NCI-H1436 treated with DMSO at 0.1 percent for 48 hours (cell line): ENCODE data around the gene GPR61.

Experiments
- DNase-seq: peaks from one replicate; lab custom pipeline; 2025; lab: John Stamatoyannopoulos, UW

Gene GPR61

DNA sequence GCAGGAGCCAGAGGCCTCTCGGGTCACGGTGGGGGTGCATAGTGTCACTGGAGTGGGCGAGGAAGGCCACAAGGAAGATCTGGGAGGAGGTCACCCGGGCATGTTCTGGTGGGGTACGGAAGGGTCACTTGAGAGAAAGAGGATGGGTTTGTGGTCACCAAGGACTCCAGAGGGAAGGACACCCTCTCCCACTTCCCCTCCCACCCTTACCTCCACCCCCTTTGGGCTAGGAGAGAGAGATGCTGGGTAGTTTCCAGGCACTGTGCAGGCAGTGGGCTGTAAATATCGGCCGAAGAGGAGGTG is 30.8 kb upstream of the GPR61 start:
- DNase-seq: no peak

DNA sequence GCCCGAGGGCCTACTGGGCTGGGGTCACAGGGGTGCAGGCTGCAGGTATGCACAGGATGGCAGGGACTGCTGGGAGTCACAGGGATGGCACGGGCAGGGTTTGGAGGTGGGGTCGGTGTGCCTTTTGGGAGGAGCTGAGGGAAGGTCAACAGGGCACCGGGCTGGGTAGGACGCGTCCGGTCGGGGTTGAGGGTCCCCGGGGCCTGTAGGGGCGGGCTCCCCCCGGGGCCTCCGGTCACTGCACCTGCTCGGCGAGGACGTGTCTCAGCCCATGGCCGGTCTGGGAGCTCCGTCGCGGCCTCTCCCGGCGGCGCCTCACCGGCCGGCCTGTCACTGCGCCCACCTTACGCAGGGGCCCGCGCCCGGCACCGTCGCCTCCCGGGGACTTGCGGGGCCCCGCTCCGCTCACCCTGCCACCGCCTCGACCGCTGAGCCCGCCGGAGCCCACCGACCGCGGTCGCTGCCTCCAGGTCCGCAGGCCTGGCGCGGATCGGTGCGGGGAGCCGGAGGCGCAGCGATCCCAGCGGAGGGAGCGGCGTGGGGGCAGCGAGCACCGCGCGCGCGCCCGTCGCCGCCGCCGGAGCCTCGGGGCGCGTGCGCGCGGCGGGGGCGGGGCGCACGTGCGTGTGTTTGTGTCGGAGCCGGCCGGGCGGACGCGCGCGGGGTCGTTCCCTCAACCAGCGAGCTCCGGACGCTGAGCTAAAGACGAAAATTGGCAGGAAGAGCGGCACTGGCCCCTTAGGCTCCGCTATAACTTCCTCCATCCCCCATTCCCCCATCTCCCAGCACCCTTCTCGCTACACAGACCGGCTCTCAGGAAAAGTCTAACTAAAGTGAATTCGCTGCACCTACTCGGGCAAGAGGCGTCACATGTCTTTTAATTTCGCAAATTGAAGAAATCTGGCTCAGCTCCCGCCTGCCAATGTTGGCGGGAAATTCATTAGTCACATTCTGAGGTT is 30.2 kb upstream of the GPR61 start, which contains the start of gene AMIGO1:
Gene AMIGO1, minus strand, starts transcription at position 552 of the 959 bp plus-strand sequence. CDS start 815 bp downstream, outside the sequence.
- no peak for DNase-seq

DNA sequence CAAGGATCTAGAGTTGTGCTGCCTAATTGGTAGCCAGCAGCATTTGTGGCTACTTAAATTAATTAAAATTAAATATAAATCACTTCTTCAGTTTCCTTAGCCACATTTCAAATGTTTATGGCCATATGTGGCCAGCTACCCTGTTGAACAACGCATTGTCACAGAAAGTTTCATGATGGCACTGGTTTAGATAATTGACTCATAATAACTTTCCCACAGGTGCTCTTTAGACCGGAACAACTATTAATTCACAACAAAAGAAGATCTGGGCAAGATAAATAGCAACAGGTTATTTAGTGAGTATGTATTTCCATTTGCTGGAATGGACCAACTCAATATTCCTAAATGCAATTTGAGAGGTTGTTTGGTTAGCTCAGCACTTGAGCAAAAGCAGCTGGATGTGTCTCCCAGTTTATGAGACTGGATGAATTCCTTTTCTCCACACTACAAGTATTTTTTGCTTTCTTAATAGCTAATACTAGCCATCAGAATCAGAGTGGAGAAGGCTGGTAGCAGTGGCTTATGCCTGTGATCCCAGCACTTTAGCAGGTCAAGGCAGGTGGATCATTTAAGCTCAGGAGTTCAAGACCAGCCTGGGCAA is 26.5 kb upstream of the GPR61 start:
- no peak for DNase-seq

DNA sequence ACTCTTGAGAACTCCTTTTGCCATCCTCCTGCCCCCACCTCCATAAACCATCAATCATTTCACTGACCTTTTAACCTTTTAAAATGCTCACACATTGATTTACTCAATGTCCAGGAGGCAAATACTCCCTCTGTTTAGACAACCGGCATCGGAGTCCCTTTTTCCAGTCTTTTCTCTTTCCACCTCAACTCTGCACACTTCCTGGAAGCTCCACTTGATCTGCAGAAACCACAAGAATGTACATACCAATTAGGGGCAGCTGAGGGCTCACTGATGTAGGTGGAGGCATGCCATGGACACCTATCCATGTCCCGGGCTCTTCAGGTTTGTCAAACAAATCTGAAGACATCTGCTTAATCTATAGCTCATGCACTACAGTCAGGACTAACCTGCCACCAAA is 24.8 kb upstream of the GPR61 start:
- DNase-seq: no peak

DNA sequence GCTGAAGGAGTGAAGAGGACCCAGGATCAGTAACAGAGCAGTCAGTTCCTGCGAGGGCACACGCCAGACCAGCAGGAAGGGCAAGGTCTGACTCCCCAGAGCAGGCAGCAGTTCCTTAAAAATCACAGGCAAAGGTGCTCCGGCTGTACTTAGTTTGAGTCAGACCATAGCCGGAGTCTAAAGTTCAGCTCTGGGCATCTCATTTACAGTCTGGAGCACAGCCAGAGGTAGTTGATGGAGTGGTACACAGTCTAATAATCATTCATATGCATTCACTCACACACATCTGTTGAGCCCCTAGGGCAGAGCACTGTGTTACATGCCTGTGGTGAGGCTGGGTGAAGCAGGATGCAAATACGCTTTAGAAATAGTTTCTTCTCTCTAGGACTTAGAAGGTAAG is 22.8 kb upstream of the GPR61 start:
- DNase-seq: no peak

DNA sequence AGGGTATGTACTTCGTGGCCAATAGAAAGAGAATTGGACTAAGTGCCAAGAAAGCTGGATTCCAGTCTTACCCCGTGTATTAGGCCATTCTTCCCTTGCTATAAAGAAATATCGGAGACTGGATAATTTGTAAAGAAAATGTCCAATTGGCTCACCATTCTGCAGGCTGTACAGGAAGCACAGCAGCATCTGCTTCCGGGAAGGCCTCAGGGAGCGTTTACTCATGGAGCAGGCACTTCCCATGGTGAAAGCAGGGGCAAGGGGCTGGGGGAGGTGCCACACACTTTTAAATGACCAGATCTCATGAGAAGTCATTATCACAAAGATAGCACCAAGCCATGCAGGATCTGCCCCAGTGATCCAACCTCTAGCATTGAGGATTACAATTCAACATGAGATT is 22.3 kb upstream of the GPR61 start:
- DNase-seq: no peak

DNA sequence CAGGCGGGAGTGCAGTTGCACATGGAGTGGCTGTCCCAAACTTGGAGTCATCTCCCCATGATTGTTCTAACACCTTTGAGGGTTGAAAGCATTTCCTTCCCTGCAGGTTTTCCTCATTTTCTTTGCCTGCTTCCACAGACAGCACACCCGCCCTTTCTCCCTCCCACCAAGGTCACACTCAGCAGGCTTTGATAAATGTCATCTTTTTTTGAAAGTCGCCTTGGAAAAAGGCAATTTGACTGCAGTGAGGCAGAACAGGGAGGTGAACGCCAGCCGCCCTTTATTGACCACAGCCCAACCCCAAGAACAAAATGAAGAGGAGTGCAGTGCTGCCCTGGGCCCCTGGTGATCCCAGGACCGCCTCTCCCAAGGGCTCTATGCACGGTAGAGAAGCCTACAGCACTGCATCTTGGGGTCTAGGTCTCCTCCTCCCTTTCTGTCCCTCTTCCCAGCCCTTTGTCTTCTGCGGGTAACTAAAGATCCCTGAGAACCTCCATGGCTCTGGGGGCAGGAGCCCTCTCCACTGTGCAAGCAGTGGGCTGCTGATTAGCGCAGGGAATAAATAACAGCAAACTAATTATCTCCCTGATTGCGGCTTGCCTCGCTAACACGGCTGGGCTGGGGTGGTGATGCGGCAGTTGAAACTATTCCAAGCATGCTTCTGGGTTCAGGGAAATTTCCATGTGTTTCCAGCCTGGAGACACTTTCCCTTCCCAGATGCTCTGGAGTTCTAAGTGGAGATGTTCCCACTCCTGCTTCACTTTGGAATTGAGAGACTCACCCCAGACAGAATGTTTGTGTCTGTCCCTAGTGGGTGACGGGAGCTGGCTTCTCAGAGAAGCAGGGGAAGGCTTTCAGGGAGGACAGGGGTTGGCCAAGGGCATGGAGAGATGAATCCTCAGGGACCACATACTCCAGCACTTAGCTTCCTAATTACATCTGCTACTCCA is 18.4 kb upstream of the GPR61 start:
- no peak for DNase-seq

DNA sequence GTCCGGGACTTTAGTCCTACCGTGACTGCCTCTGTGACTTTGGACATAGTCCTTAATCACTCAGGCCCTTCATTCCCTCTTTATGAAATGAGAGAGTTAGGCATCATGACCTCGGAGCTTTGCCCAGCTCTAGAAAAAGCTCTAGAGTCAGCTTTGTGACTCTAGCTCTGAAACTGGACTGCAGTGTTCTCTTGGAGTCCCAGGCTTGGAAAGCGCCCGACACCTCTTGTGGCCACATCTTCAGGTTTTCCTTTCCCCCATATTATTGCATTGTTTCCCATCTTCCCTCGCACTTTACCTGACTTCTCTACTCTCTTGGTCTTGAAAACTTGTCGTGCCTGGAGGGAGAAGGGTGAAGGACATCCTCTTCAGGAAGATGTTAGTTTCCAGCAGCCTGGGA is 17.6 kb upstream of the GPR61 start:
- no peak for DNase-seq

DNA sequence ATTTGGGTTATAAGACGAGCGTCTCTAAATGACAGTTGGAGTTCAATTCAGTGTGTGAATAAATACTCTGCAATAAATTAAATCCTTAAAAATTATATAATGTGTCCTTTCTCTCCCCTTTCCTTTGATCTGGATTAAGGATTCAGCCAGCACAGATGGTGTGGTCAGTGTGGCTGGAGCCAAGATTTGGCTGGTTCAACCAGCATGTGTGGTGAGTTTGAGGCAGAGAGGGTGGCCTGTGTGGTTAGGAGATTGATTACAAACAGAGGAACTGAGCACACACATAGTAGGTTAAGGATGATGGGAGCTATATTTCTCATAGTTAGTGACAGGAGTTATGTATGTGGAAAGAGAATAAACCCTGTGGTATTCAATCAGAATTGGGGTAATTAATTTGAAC is 16.0 kb upstream of the GPR61 start:
- no peak for DNase-seq

DNA sequence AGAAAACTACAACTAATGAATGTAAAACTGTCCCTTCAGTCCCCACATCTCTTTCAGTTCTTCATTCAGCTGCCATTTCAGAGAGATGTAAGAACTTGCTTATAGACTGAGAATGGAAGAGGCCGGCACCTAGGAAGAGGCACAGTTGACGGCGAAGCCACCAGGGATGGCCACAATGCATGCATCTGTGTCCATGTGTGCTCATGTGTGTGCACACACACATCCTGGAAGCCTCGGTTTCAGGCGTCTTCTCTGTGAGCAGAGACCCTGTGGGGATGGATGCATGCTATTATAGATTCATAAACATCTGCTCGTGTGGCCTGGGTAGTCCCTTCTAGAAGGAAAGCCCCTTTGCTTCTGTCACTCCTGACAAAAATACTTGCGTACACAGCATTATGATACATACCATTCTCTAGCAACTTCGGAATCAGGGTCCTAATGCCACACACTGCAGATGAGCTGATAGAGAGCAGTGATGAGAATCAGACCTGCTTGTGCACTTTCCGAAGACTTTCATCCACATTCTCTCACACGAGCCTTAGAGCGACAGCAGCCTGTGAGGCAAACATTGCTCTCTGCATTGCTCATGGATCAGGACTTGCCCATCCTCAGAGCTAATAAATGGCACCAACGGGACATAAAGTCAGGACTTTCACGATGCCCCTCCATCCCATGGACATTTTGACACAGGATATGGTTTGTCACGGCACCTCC is 12.4 kb upstream of the GPR61 start:
- no peak for DNase-seq

DNA sequence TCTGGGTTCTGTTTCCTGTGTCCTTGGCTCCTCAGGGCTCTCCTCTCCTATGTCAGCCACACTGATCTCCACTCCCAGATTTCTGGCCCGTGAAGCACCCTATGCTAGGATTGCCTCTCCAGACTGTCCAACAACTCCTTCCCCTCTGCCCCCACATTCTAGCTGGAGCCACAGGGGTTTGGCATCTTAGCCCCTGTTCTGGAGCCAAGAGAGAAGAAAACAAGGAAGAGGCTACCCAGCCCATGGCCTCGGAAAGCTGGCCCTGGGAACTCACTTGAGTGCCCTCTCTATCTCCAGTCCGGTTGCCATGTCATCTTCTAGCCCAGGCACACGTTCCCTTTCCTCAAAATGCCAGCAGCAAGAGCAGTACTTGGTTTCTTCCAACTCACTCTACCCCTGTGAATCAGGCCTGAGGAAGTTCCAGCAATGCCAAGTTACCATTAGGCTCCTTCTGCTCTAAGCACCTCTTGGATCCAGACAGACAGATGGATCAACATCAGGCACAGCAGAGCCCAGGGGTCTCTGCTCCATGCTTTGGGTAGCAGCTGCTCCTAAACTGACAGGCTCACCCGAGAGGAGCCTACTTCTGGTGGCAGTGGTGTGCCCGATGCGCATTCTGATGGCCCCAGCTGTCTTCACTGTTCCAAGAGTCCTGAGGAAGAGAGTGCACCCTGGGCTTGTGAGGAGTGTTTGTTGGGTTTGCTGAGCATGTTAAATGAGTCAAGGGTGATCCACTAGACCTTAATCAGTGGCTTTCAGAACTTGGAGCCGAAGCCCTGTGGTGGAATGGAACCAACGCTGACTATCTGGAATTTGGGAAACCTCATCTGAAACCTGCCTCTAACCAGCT is 11.6 kb upstream of the GPR61 start:
- no peak for DNase-seq

DNA sequence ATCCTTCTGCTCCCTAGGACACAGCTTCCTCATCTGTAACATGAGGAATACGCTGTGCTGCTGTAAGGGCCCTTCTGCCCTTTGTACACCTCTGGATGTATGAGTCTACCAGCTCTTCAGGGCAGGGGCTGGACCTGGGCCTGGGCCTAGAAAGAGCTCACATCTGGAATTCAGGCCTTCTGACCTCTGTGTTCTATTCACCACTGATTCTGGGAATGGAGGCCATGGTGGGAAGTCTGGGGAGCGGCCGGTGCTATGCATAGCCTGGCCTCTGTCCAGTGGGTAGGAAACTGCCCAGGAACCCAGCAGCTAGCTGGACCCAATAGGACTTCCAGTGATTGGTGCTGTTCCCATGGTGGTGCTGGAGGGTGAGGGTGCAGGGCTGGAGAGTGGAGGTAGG is 11.0 kb upstream of the GPR61 start:
- DNase-seq: no peak

DNA sequence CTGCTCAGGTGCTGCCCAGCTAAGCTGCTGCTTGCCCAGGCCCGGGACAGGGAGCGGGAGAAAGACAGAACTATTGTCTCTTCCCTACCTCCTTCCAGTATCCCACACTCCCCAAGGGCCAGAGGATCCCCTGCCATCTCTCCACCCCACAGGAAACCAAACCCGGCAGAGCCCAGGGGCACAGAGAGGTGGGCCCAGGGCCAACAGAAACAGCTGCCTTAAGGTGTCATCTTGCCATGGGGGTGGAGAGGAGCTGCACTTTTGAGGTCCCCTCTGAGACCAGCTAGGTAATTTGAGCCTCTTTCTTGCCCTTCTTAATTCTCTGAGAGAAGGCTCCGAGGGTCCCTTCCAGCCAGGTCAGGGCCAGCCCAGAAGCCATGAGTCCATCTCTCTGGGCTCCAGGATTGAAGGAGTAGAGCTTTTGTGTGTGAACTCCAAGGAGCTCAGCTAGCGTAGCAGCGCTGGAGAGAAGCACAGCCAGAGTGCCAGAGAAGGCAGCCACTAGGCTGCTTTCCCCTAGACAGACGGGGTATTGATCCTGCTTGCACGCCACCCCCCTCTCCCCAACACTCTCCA is 9.7 kb upstream of the GPR61 start:
- no peak for DNase-seq

DNA sequence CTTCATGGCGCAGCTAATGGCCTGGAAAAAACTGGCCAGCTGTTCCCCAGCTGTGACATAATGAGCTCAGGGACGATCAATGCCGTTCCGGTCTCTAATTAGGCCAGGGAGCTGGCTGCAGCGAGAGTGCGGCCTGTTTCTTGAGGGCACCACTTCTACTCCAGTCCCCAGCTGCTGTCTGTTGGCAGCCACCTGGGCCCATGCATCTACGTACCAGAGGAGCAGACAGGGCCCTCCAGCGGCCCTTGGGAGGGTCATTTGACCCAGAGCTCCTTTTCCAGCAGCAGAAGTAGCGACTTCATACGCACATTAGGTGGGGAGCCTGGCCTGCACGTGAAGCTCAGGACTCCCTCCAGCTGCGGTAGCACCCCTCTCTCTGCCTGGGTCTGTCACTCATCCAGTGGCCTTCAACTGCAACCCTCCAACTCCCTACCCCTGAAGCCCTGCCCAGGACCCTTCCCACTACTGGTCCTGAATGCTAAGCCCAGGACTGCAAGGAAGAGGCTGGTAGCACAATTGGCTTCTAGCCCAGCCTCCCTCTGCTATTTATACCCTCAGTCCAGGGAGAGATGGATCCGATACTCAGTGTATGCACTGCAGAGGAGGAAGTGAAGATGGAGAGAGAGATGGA is 9.1 kb upstream of the GPR61 start:
- DNase-seq: no peak

DNA sequence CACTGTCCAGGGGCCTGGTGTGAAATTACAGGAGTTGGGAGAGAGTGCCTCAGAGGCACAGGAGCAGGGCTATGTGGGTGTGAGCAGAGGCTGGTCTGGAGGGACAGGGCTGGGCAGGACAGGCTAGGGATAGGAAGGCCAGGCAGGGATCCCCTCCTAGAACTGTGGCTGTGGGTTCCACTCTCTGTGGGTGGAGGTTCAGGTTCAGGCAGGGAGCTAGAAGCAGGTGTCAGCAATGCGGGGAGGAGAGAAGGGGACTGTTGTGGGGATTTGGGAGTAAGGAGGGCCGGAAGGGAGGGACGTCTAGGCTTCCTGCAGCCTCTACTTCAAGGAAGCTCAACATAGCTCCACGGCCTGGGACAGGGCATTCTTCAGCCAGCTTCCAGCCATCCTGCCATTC is 8.3 kb upstream of the GPR61 start:
- DNase-seq: no peak

DNA sequence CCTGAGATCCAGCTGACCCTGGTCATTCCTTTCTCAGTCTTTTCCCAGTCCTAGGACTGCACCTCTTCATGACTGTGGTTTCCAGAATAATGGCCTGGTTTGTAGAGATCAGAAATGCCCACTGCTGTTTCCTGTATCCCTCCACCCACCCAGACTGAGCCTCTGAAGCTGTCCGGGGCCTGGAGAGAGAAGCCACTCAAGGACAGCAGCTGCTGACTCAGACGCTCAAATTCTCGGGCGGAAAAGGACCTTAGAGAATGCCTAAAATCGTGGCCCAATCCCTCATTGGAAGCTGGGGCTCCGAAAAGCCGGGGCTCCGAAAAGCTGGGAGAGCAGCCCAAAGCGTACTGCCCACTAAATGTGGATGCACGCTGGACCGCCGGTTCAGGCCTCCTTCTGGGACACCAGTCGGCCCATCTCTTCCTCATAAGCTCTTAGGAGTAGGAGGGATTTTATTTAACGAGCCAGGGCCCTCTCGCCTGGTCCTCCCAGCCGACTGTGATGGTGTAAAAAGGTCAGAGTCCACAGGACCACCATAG is 7.8 kb upstream of the GPR61 start:
- no peak for DNase-seq

DNA sequence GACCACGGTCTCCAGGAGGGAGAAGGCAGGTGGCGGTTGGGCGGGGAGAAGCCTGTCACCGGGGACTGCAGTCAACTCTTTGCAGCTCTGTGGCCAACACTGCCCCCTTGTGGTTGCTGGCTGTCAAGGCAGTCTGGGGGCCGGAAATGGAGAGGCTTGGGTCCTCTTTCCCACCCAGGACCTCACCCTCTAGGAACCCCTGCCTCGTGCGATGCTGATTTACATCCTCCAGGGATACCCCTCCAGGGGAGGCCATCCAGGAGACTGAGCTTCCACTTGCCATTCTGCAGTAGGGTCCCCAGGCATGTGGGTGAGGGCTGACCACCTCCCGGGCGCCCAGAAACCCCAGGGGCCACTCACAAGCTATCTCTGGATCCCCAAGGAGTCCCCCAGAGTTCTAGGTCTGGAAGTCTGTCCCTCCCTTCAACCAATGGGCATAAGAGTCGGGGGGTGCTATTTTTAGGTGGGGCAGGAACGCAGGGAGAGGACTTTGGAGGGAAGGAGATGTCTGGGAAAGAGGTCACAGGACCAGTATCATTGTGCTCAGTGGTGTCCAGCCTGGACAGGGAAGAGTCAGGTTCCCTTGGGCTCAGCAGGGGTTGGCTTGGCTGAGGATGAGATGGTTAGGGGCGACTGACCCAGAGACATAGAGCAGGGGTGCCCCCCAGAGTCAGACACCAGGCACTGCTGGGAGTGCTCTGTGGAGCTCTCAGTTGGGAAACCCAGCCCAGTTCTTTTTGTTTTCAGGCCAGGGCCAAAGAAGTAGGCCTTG is 7.1 kb upstream of the GPR61 start:
- DNase-seq: no peak

DNA sequence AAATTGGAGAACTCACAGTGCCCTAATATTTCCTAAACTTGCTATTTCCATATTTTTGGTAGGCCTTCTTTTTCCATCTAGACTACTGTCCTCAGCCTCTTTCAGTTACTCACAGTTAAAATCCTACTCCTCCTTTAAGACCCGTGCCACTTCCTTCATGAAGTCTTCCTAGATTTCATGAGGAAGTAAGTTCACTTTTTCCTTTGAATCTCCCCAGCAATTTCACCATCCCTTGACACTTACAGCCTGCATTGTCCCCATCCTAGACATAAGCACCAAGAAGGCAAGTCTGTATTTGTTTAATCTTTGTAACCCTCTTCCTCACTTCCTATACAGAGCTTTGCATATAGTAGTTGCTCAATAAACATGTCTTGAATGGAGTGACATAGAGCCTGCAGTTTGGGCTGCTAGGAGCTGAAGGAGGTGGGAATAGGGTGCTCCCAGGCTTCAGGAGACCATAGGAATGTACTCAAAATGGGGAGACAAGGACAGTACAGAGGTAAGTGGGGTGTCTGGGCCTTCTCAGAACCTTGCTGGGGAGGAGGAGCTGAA is 5.3 kb upstream of the GPR61 start:
- no peak for DNase-seq

DNA sequence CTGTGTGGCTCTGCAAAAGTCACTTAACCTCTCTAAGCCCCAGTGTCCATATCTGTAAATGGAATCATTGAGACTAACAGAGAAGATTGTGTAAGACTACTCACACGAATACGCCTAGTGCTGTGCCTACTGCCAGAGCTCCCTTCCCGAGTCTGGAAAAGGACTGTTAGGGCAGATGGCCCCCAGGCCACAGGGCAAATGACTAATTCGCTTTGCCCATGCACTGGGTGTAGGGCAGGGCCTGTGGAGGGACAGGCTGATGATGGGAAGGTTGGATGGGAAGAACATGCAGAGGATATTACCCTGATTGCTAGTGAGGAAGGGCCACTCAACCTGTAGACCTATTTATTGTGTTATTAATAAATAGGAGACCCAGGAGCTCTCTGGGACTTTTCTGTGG is 4.2 kb upstream of the GPR61 start:
- DNase-seq: no peak
